ES-I3 (cell line): ENCODE results near the gene TMSB15A.
"Not testable (repeated sequence)": the region's sequence is repeated elsewhere in the genome, so short reads cannot be mapped to it uniquely, and the experiment has no call there.

Source experiments
- H3K36me3 ChIP-seq: 2 replicates; pipeline ENCODE4 v1.6.1; 2013; ENCODE audit warnings: mild to moderate bottlenecking, low read length, control low read depth, moderate library complexity; ENCODE audit not compliant: insufficient read depth
- H3K4me1 ChIP-seq: 2 replicates; pipeline ENCODE4 v1.6.1; 2013; ENCODE audit warnings: mild to moderate bottlenecking, control low read depth, low read length; ENCODE audit not compliant: insufficient read depth
- H3K9ac ChIP-seq: 2 replicates; pipeline ENCODE4 v1.6.1; 2013; ENCODE audit warnings: low read depth, mild to moderate bottlenecking, low read length, moderate library complexity
- H3K9me3 ChIP-seq: 2 replicates; pipeline ENCODE4 v1.6.1; 2013; ENCODE audit warnings: mild to moderate bottlenecking, low read length, moderate library complexity; ENCODE audit not compliant: control insufficient read depth, insufficient read depth

TMSB15A gene

DNA sequence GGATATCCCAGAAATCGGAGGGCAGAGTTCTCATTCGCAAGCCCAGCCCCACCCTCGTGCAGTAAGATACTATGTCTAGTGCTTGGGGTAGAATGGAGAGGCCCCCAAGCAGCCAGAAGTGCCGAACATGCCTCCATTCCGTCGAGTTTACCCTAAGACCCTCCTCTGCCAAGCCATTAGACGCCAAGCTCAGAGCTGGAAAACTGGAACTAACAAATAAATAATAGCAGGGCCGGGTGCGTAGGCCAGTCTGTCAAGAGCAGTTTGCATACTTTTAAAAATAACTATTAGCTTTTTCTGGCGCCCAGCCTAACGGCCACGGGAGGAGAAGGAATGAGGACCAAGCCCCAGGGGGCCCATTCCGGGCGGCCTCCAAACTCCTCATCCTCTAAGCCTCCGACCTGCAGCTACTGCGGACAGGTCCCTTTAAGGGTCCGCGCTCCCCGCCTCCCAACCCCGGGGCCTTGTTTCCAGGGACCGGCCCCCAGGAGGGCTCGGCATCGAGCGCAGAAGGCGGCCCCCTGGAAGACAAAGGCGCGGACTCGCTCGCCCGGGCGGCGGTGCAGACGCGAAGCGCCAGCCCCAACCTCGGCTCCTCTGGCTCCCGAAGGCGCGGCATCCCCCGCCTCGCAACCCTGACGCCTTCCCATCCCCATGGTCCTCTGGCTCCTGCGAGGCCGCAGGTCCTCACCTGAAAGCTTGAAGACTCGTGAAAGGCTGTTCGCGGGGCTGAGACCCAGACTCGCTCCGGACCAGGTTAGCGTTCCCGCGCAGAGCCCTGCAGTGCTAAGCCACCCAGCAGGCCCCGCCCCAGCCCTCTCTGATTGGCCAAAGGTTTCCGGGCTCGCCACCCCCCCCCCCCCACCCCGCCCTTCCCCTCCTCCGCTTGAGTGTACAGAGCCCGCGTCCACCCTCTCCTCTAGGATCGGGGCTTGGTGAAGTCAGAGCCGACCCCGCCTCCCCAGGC, at the start of gene TMSB15A:
TMSB15A (minus strand) TSS at position 765 of the 967 bp plus-strand sequence.
- H3K4me1 ChIP-seq, result no peaks in the 10 kb centered on the region
- H3K36me3 ChIP-seq, result no peaks in the 10 kb centered on the region
- H3K9me3 ChIP-seq, result no peaks in the 10 kb centered on the region
- H3K9ac ChIP-seq, result peak within 1 kb of the TSS; percentile 89; the same call in 1 of the 2 replicates

DNA sequence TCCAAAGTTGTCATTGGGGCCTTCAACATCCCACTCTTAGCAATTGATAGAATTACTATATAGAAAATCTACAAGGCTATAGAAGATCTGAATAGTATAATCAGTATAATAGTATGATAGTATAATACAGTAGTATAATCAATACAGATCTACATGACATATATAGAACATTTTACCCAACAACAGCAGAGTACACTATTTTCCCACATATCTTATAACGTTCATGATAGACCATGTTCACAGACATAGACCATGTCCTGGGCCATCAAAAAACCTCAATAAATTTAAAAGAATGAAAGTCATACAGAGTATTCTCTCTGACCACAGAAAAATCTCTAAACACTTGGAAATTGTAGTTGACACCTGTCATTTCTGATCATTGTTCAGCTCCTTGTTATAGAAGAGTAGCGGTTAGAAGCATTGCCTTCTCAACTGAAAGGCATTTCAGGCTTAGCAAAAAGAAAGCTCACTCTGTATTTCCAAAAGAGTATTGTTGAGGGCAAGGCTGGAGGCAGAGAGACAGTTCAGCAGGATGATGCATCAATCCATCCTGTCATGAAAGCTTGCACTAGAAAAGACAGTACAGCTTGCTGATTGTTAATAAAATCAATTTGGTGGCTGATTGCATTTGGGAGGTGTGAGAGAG, 44.0 kb upstream of the TMSB15A start:
- Histone ChIP-seq H3K9ac (no peak overlapping the region), H3K4me1 (no peaks in the 10 kb centered on the region), H3K9me3 (no peaks in the 10 kb centered on the region), H3K36me3 (no peaks in the 10 kb centered on the region)

DNA sequence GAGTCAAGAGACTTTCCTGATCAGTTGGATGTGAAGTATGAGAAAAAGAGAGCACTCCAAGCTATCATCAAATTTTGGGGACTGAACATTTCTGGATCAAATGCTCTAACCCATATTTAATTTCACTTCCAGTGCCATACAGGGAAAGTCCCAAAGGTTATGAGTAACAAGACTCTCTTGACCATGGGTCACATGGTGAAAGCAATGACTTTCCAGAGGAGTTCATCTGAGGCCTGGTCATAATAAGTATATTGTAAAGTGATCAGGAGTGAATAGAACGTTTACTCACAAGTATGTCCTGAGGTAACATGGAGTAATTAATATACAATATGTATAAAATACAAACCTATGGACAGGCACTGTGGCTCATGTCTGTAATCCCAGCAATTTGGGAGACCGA, 42.1 kb upstream of the TMSB15A start:
- H3K9ac ChIP-seq, result no peak overlapping the region
- H3K9me3 ChIP-seq, result no peaks in the 10 kb centered on the region
- no peaks in the 10 kb centered on the region for H3K36me3 ChIP-seq
- H3K4me1 ChIP-seq, result no peaks in the 10 kb centered on the region

DNA sequence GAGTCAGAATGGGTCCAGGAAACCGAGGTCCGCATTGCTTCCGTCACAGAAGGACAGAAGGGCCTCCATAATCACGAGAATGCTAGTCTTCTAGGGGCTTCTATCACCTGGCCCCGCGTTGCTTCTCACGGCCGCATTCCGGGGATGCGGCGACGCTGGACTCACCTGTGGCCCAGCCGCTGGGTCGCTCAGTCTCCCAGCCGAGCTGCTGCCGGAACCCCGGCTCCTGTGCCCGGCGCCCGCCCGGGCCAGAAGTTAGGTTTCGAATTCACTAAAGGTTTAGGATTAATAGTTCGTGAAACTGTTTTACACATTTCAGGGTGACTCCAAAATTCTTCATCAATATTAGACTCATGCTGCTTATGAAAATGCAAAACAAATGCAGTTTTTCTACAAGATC, 31.7 kb upstream of the TMSB15A start:
- Histone ChIP-seq H3K9me3 (no peaks in the 10 kb centered on the region), H3K9ac (no peak overlapping the region), H3K36me3 (no peaks in the 10 kb centered on the region), H3K4me1 (no peaks in the 10 kb centered on the region)

DNA sequence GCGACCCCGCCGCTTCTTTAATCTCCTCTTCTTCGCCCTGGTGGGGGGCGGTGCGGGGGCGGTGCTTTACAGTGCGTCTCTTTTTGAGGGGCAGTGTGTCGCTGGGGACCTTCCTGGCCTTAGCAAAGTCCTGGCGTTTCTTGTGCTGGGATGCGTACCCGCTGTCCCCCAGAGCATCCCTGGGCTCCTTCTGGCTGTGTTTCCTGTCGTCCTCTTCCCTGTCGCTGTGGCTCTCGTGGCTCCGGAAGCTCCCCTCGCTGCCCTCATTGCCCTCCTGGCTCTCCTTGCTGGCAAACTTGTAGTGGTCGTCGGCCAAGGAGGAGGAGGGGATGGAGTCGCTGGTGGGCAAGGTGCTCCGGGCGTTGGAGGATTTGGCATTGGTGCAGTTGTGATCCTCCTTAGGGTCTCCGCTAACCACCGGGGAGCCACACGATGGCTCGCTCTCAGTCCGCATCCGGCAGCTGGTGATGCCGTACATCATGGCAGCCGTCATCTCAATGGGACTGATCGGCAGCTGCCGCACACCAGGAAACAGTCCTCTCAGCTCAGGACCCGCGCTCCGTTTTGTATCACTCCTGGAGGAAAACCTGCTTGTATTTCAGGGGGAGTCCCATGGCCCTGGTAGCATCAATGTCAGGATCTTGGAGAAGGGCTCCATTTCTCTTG, 30.4 kb upstream of the TMSB15A start:
- Histone ChIP-seq H3K9ac (no peak overlapping the region; the same call in 1 of the 2 replicates), H3K4me1 (no peaks in the 10 kb centered on the region), H3K9me3 (no peaks in the 10 kb centered on the region), H3K36me3 (no peaks in the 10 kb centered on the region)

DNA sequence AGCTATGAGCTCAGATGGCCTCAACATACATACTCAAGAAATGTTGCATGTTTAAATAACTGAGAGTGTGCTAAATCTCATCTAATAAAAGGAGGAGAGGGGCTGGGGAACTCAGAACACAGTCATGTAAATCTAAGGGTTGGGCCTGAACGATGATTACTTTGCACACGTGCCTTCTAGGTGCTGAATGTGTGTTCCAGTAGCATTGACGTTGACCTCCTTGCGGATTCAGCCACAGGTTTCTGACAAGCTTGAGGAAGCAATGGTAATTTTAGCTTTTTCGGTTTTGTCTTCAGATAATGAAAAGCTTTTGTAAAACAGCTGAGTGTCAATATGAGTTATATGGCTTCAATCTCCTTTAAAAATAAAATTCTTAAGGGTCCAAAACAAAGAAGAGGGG, 29.6 kb upstream of the TMSB15A start:
- H3K4me1 ChIP-seq, result not testable (repeated sequence)

DNA sequence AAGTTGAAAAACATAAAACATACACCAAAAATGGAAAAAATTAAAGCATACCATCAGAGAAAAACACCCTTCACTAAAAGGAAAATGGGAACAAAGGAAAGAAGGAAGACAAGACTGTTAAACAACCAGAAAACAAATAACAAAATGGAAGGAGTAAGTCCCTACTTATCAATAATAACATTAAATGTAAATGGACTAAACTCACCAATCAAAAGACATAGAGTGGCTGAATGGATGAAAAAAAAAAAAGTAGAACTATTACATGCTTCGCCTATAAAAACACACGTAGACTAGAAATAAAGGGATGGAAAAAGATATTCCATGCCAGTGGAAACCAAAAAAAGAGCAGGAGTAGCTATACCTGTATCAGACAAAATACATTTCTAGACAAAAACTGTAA, 19.4 kb upstream of the TMSB15A start:
- H3K36me3 ChIP-seq, result no peaks in the 10 kb centered on the region
- H3K9ac ChIP-seq, result no peak overlapping the region
- no peaks in the 10 kb centered on the region for H3K4me1 ChIP-seq
- H3K9me3 ChIP-seq, result no peaks in the 10 kb centered on the region

More for the DNA sequence above, 29.6 kb upstream of the TMSB15A start:
- H3K9me3 ChIP-seq, H3K36me3 ChIP-seq, H3K9ac ChIP-seq: not testable (repeated sequence)

DNA sequence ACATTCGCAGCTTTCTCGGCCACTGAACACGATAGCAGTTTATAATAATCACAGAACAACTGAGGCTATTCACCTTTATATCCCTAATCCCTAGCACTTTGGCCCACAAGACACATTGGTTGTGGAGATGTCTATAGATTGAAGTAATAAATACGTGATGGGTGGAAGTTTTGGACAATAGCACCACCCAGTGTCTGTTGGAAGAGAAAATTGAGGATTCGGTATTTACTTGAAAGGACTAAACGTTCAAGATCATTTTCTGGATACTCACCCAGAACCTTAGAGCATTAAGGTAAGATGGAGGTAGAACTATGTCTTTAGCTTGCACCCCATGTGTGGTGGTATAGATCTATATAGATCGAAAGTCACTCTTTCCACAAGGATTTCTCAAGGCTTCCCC, 787 bp upstream of the TMSB15A start:
- H3K9me3 ChIP-seq, result no peaks in the 10 kb centered on the region
- peak overlapping the region; percentile 29; the same call in 1 of the 2 replicates for H3K9ac ChIP-seq
- no peaks in the 10 kb centered on the region for H3K36me3 ChIP-seq
- no peaks in the 10 kb centered on the region for H3K4me1 ChIP-seq

DNA sequence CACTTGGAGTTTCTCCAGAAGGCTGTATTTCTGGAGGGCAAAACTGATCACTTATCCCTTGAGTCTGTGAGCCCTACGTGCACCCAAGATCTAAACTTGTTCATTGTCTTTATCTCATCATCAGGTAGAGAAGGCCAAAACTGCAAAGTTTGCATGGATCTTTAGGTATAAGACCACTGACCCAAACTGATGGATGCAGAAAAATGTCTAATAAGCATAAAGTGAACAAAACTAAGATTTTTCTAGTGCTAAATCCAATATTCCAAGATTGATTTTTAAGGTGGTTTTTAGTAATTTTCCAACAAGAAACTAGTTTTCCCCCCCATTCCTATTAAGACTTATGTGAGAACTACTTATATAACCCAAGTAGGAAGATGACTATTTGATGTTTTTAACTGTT, 2.0 kb downstream of the TMSB15A start:
- Histone ChIP-seq H3K4me1 (no peaks in the 10 kb centered on the region), H3K36me3 (no peaks in the 10 kb centered on the region), H3K9me3 (no peaks in the 10 kb centered on the region), H3K9ac (no peak overlapping the region)

DNA sequence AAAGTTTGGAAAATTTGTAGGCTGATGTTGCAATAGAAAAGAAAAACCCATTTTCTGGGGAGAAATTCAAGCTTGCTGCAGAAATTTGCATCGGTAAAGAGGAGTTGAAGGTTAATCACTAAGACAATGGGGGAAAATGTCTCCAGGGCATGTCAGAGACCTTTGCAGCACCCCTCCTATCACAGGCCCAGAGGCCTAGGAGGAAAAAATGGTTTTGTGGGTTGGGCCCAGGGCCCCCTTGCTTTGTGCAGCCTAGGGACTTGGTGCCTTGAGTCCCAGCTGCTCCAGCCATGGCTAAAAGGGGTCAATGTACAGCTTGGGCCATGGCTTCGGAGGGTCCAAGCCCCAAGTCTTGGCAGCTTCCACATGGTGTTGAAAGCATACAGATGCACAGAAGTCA, 17.8 kb downstream of the TMSB15A start:
- Histone ChIP-seq H3K36me3 (no peaks in the 10 kb centered on the region), H3K4me1 (no peaks in the 10 kb centered on the region), H3K9me3 (no peaks in the 10 kb centered on the region), H3K9ac (no peak overlapping the region)

DNA sequence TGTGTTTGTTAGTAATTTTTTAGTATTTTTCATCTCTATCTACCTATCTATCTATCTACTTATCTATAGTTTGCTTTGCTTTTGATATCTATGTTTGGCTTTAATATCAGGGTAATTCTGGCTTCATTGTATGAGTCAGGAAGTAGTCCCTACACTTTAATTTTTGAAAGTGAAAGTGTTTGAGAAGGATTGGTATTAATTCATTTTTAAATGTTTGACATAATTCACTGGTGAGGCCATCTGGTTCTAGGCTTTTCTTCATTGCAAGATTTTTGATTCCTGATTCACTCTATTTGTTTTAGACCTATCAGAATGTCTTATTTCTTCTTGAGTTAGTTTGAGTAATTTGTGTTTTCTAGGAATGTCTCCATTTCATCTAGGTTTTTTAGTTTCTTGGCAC, 24.8 kb downstream of the TMSB15A start:
- Histone ChIP-seq H3K4me1 (no peaks in the 10 kb centered on the region), H3K9ac (no peak overlapping the region), H3K9me3 (no peaks in the 10 kb centered on the region), H3K36me3 (no peaks in the 10 kb centered on the region)

DNA sequence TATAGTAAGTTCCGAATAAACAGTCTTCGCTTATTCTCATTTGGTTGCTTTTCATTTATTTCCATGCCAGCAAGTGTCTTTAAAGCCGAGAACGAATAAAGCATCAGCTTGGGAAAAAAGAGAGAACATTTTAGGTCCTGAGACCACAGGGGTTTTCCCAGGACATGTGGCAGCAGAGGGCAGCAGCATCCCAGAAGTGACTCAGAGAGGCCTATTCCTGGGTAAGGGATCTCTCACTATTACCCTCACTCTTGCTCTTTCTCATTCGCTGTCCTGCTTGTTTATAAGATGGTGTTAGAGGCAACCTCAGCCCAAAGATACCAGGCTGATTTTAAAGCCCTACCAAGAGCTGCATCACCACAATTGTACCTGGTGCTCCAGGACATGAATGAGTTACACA, 37.8 kb downstream of the TMSB15A start:
- H3K36me3 ChIP-seq, H3K4me1 ChIP-seq, H3K9me3 ChIP-seq, H3K9ac ChIP-seq: not testable (repeated sequence)

DNA sequence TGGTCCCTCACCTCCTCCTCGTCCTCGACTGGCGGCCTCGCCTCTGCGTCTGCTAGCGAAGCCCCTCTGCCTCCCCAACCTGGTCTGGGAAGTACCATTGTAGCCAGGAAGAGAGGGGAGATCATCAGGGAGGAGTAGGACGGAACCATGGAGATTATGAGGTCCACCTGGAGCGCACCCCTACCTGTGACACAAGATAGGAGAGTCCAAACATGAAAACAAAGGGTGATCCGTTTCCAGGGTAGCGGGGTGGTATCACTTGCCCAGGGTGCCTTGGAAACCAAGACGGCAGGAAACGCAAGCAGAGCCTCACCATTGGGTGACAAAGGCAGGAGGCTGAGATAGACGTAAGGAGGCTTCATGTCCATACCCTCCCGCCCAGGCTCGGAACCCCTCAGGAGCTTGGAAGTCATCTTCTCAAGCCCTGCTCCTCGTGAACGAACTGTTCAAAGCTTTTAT, 44.7 kb downstream of the TMSB15A start, which contains the start of gene TCP11X2:
TCP11X2 (minus strand) TSS at position 51 of the 459 bp plus-strand sequence.
- not testable (repeated sequence) for H3K9me3 ChIP-seq, H3K4me1 ChIP-seq, H3K36me3 ChIP-seq, H3K9ac ChIP-seq

DNA sequence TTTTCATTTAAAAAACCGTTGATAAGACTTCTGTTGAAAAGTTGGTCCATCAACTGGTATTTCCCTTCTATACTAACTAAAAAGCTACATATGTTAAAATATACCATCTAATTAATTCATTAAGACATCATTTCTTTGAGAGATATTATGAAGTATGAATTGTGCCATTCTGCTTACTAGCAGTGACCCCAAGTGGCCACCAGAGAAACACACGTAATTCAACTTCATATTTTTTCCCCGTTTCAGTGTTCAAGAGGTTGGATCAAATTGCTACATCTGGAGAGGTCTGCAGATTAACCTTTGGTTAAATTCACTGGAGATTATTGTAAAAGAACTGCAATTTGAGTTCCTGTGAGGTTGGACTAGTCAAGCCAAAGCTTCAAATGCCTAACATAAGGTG, 46.3 kb downstream of the TMSB15A start:
- not testable (repeated sequence) for H3K4me1 ChIP-seq, H3K36me3 ChIP-seq, H3K9me3 ChIP-seq, H3K9ac ChIP-seq
